ENCODE results near the gene SLC26A8. TPM values are rescaled to one million over a fixed set of nuclear protein-coding genes. Genes with fewer than 3 reads are reported as not detected.

SLC26A8 gene
- total RNA-seq, 1 experiment from 2014 or later: not detected

- BruUV-seq (replicated peaks): no TSS peak
- Histone ChIP-seq H3K4me3 (replicated peaks in 1 of 2; ENCODE audit: low read depth in 1 of 2, low read length in 2 of 2) (no peak overlapping the region), H3K9me3 (ENCODE audit: control insufficient read depth in 1 of 2, insufficient read depth in 1 of 2, low read depth in 1 of 2, low read length in 2 of 2) (no peaks in the 10 kb centered on the region), H3K36me3 (ENCODE audit: control insufficient read depth in 1 of 2, insufficient read depth in 2 of 2, low read length in 2 of 2) (0 out of 4 replicates have a peak, but pooled peaks cover 2 to 5% of the 10 kb centered on the region in 2 experiments), H3K4me2 (ENCODE audit: low read length) (no peak overlapping the region), H4K20me1 (ENCODE audit: insufficient read depth) (no peaks in the 10 kb centered on the region), H3K4me1 (ENCODE audit: control insufficient read depth in 1 of 2, insufficient read depth in 2 of 2, low read length in 2 of 2) (peaks cover 0 to 4% of the 10 kb centered on the region in 2 experiments; a peak in 1 of 4 replicates), H2AFZ (ENCODE audit: low read depth, low read length, poor library complexity, severe bottlenecking) (no peak overlapping the region), H3K79me2 (ENCODE audit: insufficient read depth, low read length) (peaks cover 57% of the 10 kb centered on the region), H3K27me3 (ENCODE audit: insufficient read depth, low read length) (no peaks in the 10 kb centered on the region), H3K9ac (ENCODE audit: low read length) (no peak overlapping the region), H3K9me2 (ENCODE audit: insufficient read depth) (no peaks in the 10 kb centered on the region), H3K27ac (ENCODE audit: low read depth, low read length) (no peak overlapping the region)
- no peak for TF ChIP-seq EZH2phosphoT487 (IDR thresholded peaks at IDR 0.05; ENCODE audit: borderline replicate concordance)
- no peak for TF ChIP-seq CEBPB (IDR thresholded peaks at IDR 0.05; ENCODE audit: low read depth)
- no peak for TF ChIP-seq RAD21 (IDR thresholded peaks at IDR 0.05; ENCODE audit: low read depth)
- no peak for TF ChIP-seq SP1 (IDR thresholded peaks at IDR 0.05; ENCODE audit: low read depth)
- no peak for TF ChIP-seq JUND (IDR thresholded peaks at IDR 0.05)
- TF ChIP-seq POLR2A (IDR thresholded peaks at IDR 0.05; ENCODE audit: borderline replicate concordance, extremely low read depth, insufficient read depth, insufficient read length): no peak
- TF ChIP-seq ZNF274 (IDR thresholded peaks at IDR 0.05; ENCODE audit: low read depth, low read length): no peak
- TF ChIP-seq ATF3 (IDR thresholded peaks at IDR 0.05): no peak
- TF ChIP-seq REST (IDR thresholded peaks at IDR 0.05; ENCODE audit: low read depth): no peak
- no peak for TF ChIP-seq SIN3A (IDR thresholded peaks at IDR 0.05; ENCODE audit: low read depth)
- TF ChIP-seq TCF7L2 (IDR thresholded peaks at IDR 0.05; ENCODE audit: borderline replicate concordance, extremely low read depth, insufficient read depth, insufficient read length): no peak
- TF ChIP-seq MAX (IDR thresholded peaks at IDR 0.05): no peak
- no peak for TF ChIP-seq SRF (IDR thresholded peaks at IDR 0.05; ENCODE audit: low read depth)
- TF ChIP-seq EGR1 (IDR thresholded peaks at IDR 0.05; ENCODE audit: low read depth): no peak
- no peak for TF ChIP-seq ELF1 (IDR thresholded peaks at IDR 0.05; ENCODE audit: borderline replicate concordance, low read depth)
- TF ChIP-seq CBX3 (IDR thresholded peaks at IDR 0.05; ENCODE audit: low read depth): no peak
- TF ChIP-seq CTCF (IDR thresholded peaks at IDR 0.05 in 2 of 3, conservative IDR thresholded peaks at IDR 0.05 in 1 of 3; ENCODE audit: borderline replicate concordance in 1 of 3, insufficient read depth in 1 of 3, low read depth in 2 of 3, low read length in 2 of 3): no peak
- TF ChIP-seq YY1 (IDR thresholded peaks at IDR 0.05; ENCODE audit: extremely low read depth, insufficient replicate concordance, low read depth, low read length): no peak
- intact Hi-C loops (cut with micrococcal nuclease): no loop called here
- ChIA-PET CTCF (no interaction called here), RAD21 (ENCODE audit: low non-redundant PET in 1 of 2, low total read pairs in 2 of 2, uncharacterized antibody in 2 of 2, unreplicated experiment in 2 of 2) (no interaction called here), POLR2A (no interaction called here)
- DNase-seq (ENCODE audit: low read depth, low spot score): no peak
- no peak for ATAC-seq
These were observed 26.7 kb upstream of the SLC26A8 start for GRCh38 chr6:36050947-36051710.

Data from HCT116 (cell line).